ENCODE data around the gene RDX. TPM values are rescaled to one million over a fixed set of nuclear protein-coding genes. Genes with fewer than 3 reads are reported as not detected.

The RDX gene
- total RNA-seq, 1 experiment from 2014 or later, result 131 TPM

DNA sequence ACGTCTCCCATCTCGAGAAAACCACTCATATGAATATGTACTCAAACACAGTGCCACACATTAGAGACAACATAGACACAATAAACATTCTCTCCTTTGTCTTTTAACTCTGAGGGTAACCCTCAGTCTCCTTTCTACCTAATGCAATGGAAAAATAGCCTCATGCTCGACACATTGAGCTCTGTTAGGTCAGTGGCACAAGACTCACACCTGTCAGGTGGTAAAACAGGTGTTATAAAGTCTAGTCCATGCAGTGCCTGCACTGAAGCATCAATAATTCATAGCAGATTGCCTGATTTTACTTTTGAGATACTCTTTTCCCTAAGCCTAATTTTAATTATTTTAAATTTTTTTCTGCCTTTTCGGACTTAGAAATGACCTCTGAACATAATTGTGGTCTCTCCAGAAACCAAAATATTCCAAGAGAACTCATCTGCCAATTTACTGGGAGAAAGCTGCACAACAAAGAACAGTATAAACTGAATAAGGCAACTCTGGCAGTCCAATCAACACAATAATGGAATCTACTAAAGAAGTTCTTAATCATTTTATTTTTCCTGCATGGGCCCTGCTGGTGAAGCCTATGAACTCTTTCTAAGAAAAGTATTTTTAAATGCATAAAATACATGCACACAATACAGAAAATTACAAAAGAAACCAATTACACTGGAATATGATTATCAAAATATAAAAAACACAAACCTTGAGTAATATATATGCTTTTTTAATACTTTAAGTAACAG is 9.9 kb downstream of the RDX start:
- TF ChIP-seq ZFX (IDR thresholded peaks at IDR 0.05) (no peak), SP1 (IDR thresholded peaks at IDR 0.05; ENCODE audit: low read depth) (no peak), CEBPB (IDR thresholded peaks at IDR 0.05; ENCODE audit: low read depth) (no peak), EGR1 (IDR thresholded peaks at IDR 0.05; ENCODE audit: low read depth) (no peak), JUND (IDR thresholded peaks at IDR 0.05) (no peak), EZH2phosphoT487 (IDR thresholded peaks at IDR 0.05; ENCODE audit: borderline replicate concordance) (no peak), YY1 (IDR thresholded peaks at IDR 0.05; ENCODE audit: extremely low read depth, insufficient replicate concordance, low read depth, low read length) (no peak), ELF1 (IDR thresholded peaks at IDR 0.05; ENCODE audit: borderline replicate concordance, low read depth) (no peak), CBX3 (IDR thresholded peaks at IDR 0.05; ENCODE audit: low read depth) (no peak), SRF (IDR thresholded peaks at IDR 0.05; ENCODE audit: low read depth) (no peak), TCF7L2 (IDR thresholded peaks at IDR 0.05; ENCODE audit: borderline replicate concordance, extremely low read depth, insufficient read depth, insufficient read length) (no peak)
- TF ChIP-seq, protein P1, sequence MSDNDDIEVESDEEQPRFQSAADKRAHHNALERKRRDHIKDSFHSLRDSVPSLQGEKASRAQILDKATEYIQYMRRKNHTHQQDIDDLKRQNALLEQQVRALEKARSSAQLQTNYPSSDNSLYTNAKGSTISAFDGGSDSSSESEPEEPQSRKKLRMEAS (IDR thresholded peaks at IDR 0.05), result no peak
- TF ChIP-seq, protein P2, sequence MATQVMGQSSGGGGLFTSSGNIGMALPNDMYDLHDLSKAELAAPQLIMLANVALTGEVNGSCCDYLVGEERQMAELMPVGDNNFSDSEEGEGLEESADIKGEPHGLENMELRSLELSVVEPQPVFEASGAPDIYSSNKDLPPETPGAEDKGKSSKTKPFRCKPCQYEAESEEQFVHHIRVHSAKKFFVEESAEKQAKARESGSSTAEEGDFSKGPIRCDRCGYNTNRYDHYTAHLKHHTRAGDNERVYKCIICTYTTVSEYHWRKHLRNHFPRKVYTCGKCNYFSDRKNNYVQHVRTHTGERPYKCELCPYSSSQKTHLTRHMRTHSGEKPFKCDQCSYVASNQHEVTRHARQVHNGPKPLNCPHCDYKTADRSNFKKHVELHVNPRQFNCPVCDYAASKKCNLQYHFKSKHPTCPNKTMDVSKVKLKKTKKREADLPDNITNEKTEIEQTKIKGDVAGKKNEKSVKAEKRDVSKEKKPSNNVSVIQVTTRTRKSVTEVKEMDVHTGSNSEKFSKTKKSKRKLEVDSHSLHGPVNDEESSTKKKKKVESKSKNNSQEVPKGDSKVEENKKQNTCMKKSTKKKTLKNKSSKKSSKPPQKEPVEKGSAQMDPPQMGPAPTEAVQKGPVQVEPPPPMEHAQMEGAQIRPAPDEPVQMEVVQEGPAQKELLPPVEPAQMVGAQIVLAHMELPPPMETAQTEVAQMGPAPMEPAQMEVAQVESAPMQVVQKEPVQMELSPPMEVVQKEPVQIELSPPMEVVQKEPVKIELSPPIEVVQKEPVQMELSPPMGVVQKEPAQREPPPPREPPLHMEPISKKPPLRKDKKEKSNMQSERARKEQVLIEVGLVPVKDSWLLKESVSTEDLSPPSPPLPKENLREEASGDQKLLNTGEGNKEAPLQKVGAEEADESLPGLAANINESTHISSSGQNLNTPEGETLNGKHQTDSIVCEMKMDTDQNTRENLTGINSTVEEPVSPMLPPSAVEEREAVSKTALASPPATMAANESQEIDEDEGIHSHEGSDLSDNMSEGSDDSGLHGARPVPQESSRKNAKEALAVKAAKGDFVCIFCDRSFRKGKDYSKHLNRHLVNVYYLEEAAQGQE (IDR thresholded peaks at IDR 0.05; ENCODE audit: low read depth), result no peak
- TF ChIP-seq, protein P3, sequence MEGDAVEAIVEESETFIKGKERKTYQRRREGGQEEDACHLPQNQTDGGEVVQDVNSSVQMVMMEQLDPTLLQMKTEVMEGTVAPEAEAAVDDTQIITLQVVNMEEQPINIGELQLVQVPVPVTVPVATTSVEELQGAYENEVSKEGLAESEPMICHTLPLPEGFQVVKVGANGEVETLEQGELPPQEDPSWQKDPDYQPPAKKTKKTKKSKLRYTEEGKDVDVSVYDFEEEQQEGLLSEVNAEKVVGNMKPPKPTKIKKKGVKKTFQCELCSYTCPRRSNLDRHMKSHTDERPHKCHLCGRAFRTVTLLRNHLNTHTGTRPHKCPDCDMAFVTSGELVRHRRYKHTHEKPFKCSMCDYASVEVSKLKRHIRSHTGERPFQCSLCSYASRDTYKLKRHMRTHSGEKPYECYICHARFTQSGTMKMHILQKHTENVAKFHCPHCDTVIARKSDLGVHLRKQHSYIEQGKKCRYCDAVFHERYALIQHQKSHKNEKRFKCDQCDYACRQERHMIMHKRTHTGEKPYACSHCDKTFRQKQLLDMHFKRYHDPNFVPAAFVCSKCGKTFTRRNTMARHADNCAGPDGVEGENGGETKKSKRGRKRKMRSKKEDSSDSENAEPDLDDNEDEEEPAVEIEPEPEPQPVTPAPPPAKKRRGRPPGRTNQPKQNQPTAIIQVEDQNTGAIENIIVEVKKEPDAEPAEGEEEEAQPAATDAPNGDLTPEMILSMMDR (IDR thresholded peaks at IDR 0.05 in 2 of 3, conservative IDR thresholded peaks at IDR 0.05 in 1 of 3; ENCODE audit: borderline replicate concordance in 1 of 3, insufficient read depth in 1 of 3, low read depth in 2 of 3, low read length in 2 of 3), result no peak
- TF ChIP-seq, protein P4, sequence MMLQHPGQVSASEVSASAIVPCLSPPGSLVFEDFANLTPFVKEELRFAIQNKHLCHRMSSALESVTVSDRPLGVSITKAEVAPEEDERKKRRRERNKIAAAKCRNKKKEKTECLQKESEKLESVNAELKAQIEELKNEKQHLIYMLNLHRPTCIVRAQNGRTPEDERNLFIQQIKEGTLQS (IDR thresholded peaks at IDR 0.05), result no peak
- H3K9me2 ChIP-seq (ENCODE audit: insufficient read depth), result no peaks in the 10 kb centered on the region
- H2AFZ ChIP-seq (ENCODE audit: low read depth, low read length, poor library complexity, severe bottlenecking), result no peak overlapping the region
- H3K79me2 ChIP-seq (ENCODE audit: insufficient read depth, low read length), result peaks cover 99% of the 10 kb centered on the region
- ChIA-PET POLR2A (no interaction called here), CTCF (no interaction called here), RAD21 (ENCODE audit: low non-redundant PET in 1 of 2, low total read pairs in 2 of 2, uncharacterized antibody in 2 of 2, unreplicated experiment in 2 of 2) (no interaction called here)
- H3K4me2 ChIP-seq (ENCODE audit: low read length), result no peak overlapping the region
- no peak for DNase-seq (ENCODE audit: low read depth, low spot score)
- H3K27ac ChIP-seq (ENCODE audit: low read depth, low read length), result no peak overlapping the region
- intact Hi-C loops (cut with micrococcal nuclease), result no loop called here
- H3K9me3 ChIP-seq (ENCODE audit: control insufficient read depth in 1 of 2, insufficient read depth in 1 of 2, low read depth in 1 of 2, low read length in 2 of 2), result no peaks in the 10 kb centered on the region
- H4K20me1 ChIP-seq (ENCODE audit: insufficient read depth), result peaks cover 9% of the 10 kb centered on the region; the same call in 1 of the 2 replicates
- no peaks in the 10 kb centered on the region for H3K27me3 ChIP-seq (ENCODE audit: insufficient read depth, low read length)
- H3K36me3 ChIP-seq (ENCODE audit: control insufficient read depth in 1 of 2, insufficient read depth in 2 of 2, low read length in 2 of 2), result no peaks in the 10 kb centered on the region
- no TSS peak for BruUV-seq (replicated peaks)
- ATAC-seq, result no peak
- peaks cover 11 to 24% of the 10 kb centered on the region in 2 experiments for H3K4me1 ChIP-seq (ENCODE audit: control insufficient read depth in 1 of 2, insufficient read depth in 2 of 2, low read length in 2 of 2)
- H3K4me3 ChIP-seq (replicated peaks in 1 of 2; ENCODE audit: low read depth in 1 of 2, low read length in 2 of 2), result no peak overlapping the region
- no peak overlapping the region for H3K9ac ChIP-seq (ENCODE audit: low read length)
